HL-60 (cell line): ENCODE measurements around the gene STN1.

ENCODE experiments used
- DNase-seq, 2 experiments: peaks; one replicate each; pipeline ENCODE4 v3.0.0-alpha.2; 2010 to 2020; ENCODE audit warnings: low read depth in 1 of 2, low spot score in 1 of 2
- H3K27ac ChIP-seq: fragments of 250-450 bp; sonication (Bioruptor Pico); replicated peaks from 2 replicates; pipeline ENCODE4 v1.5.1; 2020; ENCODE audit warnings: mild to moderate bottlenecking, moderate library complexity
- H3K27me3 ChIP-seq: fragments of 250-450 bp; sonication (Bioruptor Pico); 2 replicates; pipeline ENCODE4 v1.5.1; 2021; ENCODE audit warnings: mild to moderate bottlenecking, moderate library complexity; ENCODE audit not compliant: insufficient read depth, poor library complexity, severe bottlenecking
- H3K4me3 ChIP-seq: replicated peaks from 2 replicates; pipeline ENCODE4 v1.5.1; 2011; ENCODE audit warnings: mild to moderate bottlenecking, control low read depth, low read length; ENCODE audit not compliant: insufficient read depth
- CTCF ChIP-seq: IDR thresholded peaks from one replicate; pipeline ENCODE4 v1.5.1; 2011; ENCODE audit warnings: low read length, control low read depth, inconsistent platforms; ENCODE audit not compliant: insufficient read depth
- GABPA ChIP-seq: IDR thresholded peaks from 2 replicates; pipeline ENCODE4 v1.6.1; 2012; ENCODE audit warnings: low read depth
- POLR2AphosphoS5 ChIP-seq: IDR thresholded peaks from 2 replicates; pipeline ENCODE4 v1.6.1; 2012; ENCODE audit warnings: low read depth
- REST ChIP-seq: IDR thresholded peaks from 2 replicates; pipeline ENCODE4 v1.6.1; 2012; ENCODE audit warnings: low read depth; ENCODE audit not compliant: insufficient replicate concordance
- SPI1 ChIP-seq: IDR thresholded peaks from 2 replicates; pipeline ENCODE4 v1.6.1; 2012; ENCODE audit warnings: low read depth, mild to moderate bottlenecking, borderline replicate concordance

The STN1 gene

GRCh38 chr10:103922659-103923058 lies 4.7 kb upstream of the STN1 start:
- Histone ChIP-seq H3K4me3 (no peak overlapping the region), H3K27ac (no peak overlapping the region), H3K27me3 (no peaks in the 10 kb centered on the region)
- no peak for DNase-seq
- no peak for TF ChIP-seq POLR2AphosphoS5
- TF ChIP-seq REST: no peak
- TF ChIP-seq CTCF: no peak
- no peak for TF ChIP-seq SPI1
- TF ChIP-seq GABPA: no peak

- no peak overlapping the region for H3K4me3 ChIP-seq
- TF ChIP-seq CTCF (peak; percentile 6), POLR2AphosphoS5 (no peak), SPI1 (no peak), REST (no peak), GABPA (peak; percentile 37; the same call in 1 of the 2 replicates)
- peak; percentile 49 to 86 for DNase-seq
- peak overlapping the region; percentile 36 for H3K27ac ChIP-seq
- H3K27me3 ChIP-seq: no peaks in the 10 kb centered on the region
These were observed 3.8 kb upstream of the STN1 start for GRCh38 chr10:103921750-103922195.

- H3K4me3 ChIP-seq: no peak overlapping the region
- no peaks in the 10 kb centered on the region for H3K27me3 ChIP-seq
- no peak for DNase-seq
- TF ChIP-seq REST (no peak), POLR2AphosphoS5 (no peak), CTCF (no peak), SPI1 (no peak), GABPA (no peak)
- peak overlapping the region; percentile 36 for H3K27ac ChIP-seq
These were observed 3.3 kb upstream of the STN1 start for GRCh38 chr10:103921248-103921647.
